ENCODE measurements around the gene SLC7A7.

- TF ChIP-seq CCAR2 (IDR thresholded peaks at IDR 0.05; ENCODE audit: low read depth, low read length) (no peak), MAFF (IDR thresholded peaks at IDR 0.05; ENCODE audit: low read length) (no peak)
Observed at GRCh38 chr14:22839159-22839779, 24.0 kb upstream of the SLC7A7 start.
